ENCODE measurements around the gene CDH2. TPM values are rescaled to one million over a fixed set of nuclear protein-coding genes. Genes with fewer than 3 reads are reported as not detected.

Gene CDH2
- total RNA-seq, 1 experiment from 2014 or later = 14.6 TPM

DNA sequence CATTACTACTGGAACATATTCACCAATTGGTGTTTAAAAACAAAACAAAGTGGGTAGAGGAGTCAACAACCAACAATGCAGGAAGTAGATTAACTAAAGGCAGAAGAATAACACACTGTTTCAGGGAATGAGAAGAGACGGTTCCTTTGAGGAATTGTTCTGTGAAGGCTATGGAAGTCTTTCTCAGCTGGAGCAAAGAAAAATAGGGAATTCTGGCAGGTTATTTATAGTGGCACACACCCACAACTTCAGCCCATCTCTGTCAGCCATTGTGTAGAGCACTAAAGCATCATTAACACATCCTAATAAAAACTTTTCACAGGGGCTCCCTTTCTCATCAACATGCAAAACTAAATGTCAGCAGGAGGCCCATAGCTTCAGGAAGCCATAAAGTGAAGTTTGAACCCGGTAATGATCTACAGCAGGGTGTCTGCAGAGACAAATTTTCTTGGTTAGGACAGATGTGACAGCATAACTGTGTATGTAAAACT is 113.6 kb downstream of the CDH2 start:
- intact Hi-C loops (cut with micrococcal nuclease) = no loop called here
- no peak for DNase-seq (ENCODE audit: unreplicated experiment)
- TF ChIP-seq, protein P1, sequence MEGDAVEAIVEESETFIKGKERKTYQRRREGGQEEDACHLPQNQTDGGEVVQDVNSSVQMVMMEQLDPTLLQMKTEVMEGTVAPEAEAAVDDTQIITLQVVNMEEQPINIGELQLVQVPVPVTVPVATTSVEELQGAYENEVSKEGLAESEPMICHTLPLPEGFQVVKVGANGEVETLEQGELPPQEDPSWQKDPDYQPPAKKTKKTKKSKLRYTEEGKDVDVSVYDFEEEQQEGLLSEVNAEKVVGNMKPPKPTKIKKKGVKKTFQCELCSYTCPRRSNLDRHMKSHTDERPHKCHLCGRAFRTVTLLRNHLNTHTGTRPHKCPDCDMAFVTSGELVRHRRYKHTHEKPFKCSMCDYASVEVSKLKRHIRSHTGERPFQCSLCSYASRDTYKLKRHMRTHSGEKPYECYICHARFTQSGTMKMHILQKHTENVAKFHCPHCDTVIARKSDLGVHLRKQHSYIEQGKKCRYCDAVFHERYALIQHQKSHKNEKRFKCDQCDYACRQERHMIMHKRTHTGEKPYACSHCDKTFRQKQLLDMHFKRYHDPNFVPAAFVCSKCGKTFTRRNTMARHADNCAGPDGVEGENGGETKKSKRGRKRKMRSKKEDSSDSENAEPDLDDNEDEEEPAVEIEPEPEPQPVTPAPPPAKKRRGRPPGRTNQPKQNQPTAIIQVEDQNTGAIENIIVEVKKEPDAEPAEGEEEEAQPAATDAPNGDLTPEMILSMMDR (IDR thresholded peaks at IDR 0.05; ENCODE audit: unreplicated experiment) = no peak
- CTCF ChIA-PET = no interaction called here
- POLR2A ChIA-PET = no interaction called here
- BruUV-seq (replicated peaks) = no TSS peak
- no peaks in the 10 kb centered on the region for H3K27me3 Mint-ChIP-seq (ENCODE audit: insufficient read depth, unreplicated experiment)
- no peaks in the 10 kb centered on the region for H3K9me3 Mint-ChIP-seq (ENCODE audit: unreplicated experiment)
- no peaks in the 10 kb centered on the region for H3K4me1 Mint-ChIP-seq (ENCODE audit: insufficient read depth, unreplicated experiment)
- no peak overlapping the region for H3K27ac Mint-ChIP-seq (ENCODE audit: low read depth, unreplicated experiment)
- no peaks in the 10 kb centered on the region for H3K36me3 Mint-ChIP-seq (ENCODE audit: insufficient read depth, unreplicated experiment)
- H3K4me3 Mint-ChIP-seq (ENCODE audit: unreplicated experiment) = no peak overlapping the region

- no peaks in the 10 kb centered on the region for H3K36me3 Mint-ChIP-seq (ENCODE audit: insufficient read depth, unreplicated experiment)
- ChIA-PET POLR2A (no interaction called here), CTCF (interaction anchor here (0.8 kb wide), 1 partner anchor 153 kb away, joined by 3 read pairs; no protein-coding TSS in a partner anchor)
- intact Hi-C loops (cut with micrococcal nuclease) = no loop called here
- H3K4me3 Mint-ChIP-seq (ENCODE audit: unreplicated experiment) = no peak overlapping the region
- H3K9me3 Mint-ChIP-seq (ENCODE audit: unreplicated experiment) = no peaks in the 10 kb centered on the region
- TF ChIP-seq, protein P1 (IDR thresholded peaks at IDR 0.05; ENCODE audit: unreplicated experiment) = no peak
- no peaks in the 10 kb centered on the region for H3K27me3 Mint-ChIP-seq (ENCODE audit: insufficient read depth, unreplicated experiment)
- BruUV-seq (replicated peaks) = no TSS peak
- peak; percentile 13 for DNase-seq (ENCODE audit: unreplicated experiment)
- no peak overlapping the region for H3K27ac Mint-ChIP-seq (ENCODE audit: low read depth, unreplicated experiment)
- no peaks in the 10 kb centered on the region for H3K4me1 Mint-ChIP-seq (ENCODE audit: insufficient read depth, unreplicated experiment)
Observed at GRCh38 chr18:28062443-28062842, 114.5 kb downstream of the CDH2 start.

GRCh38 chr18:28059861-28060260 is 117.1 kb downstream of the CDH2 start:
- DNase-seq (ENCODE audit: unreplicated experiment) = no peak
- POLR2A ChIA-PET = no interaction called here
- Mint-ChIP-seq H3K36me3 (ENCODE audit: insufficient read depth, unreplicated experiment) (no peaks in the 10 kb centered on the region), H3K27me3 (ENCODE audit: insufficient read depth, unreplicated experiment) (no peaks in the 10 kb centered on the region), H3K4me1 (ENCODE audit: insufficient read depth, unreplicated experiment) (no peaks in the 10 kb centered on the region), H3K27ac (ENCODE audit: low read depth, unreplicated experiment) (no peak overlapping the region), H3K4me3 (ENCODE audit: unreplicated experiment) (no peak overlapping the region), H3K9me3 (ENCODE audit: unreplicated experiment) (no peaks in the 10 kb centered on the region)
- no TSS peak for BruUV-seq (replicated peaks)
- CTCF ChIA-PET = no interaction called here
- intact Hi-C loops (cut with micrococcal nuclease) = no loop called here
- TF ChIP-seq, protein P1 (IDR thresholded peaks at IDR 0.05; ENCODE audit: unreplicated experiment) = no peak

DNA sequence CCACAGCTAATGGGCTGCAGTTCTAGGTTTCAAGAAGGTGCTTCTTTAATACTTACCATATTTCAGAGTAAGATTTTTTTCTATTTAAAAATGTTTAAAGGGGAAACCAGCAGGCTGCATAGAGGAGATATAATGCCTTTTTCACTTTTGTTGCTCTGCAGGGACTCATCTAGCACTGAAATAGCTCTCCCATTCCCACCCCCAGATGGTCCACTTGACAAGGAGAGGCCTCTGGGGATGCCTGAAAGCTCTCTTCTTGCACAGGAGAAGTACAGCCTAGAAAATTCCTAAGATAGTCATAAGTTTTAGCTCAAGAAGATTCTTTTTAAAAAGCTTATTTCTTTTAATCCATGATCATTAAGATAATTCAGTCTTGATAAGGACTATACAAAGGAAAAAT is 126.4 kb downstream of the CDH2 start:
- intact Hi-C loops (cut with micrococcal nuclease) = no loop called here

More for the DNA sequence above, 126.4 kb downstream of the CDH2 start:
- Mint-ChIP-seq H3K9me3 (ENCODE audit: unreplicated experiment) (no peaks in the 10 kb centered on the region), H3K4me1 (ENCODE audit: insufficient read depth, unreplicated experiment) (no peaks in the 10 kb centered on the region), H3K27ac (ENCODE audit: low read depth, unreplicated experiment) (no peak overlapping the region), H3K36me3 (ENCODE audit: insufficient read depth, unreplicated experiment) (no peaks in the 10 kb centered on the region), H3K27me3 (ENCODE audit: insufficient read depth, unreplicated experiment) (no peaks in the 10 kb centered on the region), H3K4me3 (ENCODE audit: unreplicated experiment) (no peak overlapping the region)
- no peak for DNase-seq (ENCODE audit: unreplicated experiment)
- TF ChIP-seq, protein P1 (IDR thresholded peaks at IDR 0.05; ENCODE audit: unreplicated experiment) = no peak
- POLR2A ChIA-PET = interaction anchor here (0.6 kb wide), 1 partner anchor 744 kb away, joined by 3 read pairs; no protein-coding TSS in a partner anchor
- CTCF ChIA-PET = interaction anchor here (0.6 to 0.7 kb wide), 4 partner anchors 65 to 234 kb away, joined by 3 to 5 read pairs (median 3); no protein-coding TSS in a partner anchor
- no TSS peak for BruUV-seq (replicated peaks)

All from MCF 10A (cell line).